ENCODE results near the gene ARID1B.

DNA sequence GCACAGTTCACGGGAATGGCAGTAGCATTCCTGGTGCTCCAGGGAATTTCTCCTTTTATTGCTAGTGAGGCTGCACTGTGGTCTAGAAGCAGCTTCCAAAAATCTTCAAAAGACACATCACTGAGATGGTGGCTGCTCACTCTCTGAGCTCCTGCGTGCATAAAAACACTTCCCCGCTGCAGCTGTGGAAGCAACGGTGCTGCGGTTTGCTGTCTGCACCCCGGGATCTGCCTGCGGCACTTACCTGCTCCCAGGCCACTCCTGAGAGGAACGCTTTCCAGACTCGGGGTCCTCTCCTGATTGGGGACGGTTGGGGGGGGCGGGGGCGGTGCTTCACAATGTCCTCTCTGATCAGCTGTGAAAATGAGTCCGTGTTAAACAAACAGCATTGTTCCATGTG, 468.3 kb downstream of the ARID1B start:
- TF ChIP-seq, protein P1, sequence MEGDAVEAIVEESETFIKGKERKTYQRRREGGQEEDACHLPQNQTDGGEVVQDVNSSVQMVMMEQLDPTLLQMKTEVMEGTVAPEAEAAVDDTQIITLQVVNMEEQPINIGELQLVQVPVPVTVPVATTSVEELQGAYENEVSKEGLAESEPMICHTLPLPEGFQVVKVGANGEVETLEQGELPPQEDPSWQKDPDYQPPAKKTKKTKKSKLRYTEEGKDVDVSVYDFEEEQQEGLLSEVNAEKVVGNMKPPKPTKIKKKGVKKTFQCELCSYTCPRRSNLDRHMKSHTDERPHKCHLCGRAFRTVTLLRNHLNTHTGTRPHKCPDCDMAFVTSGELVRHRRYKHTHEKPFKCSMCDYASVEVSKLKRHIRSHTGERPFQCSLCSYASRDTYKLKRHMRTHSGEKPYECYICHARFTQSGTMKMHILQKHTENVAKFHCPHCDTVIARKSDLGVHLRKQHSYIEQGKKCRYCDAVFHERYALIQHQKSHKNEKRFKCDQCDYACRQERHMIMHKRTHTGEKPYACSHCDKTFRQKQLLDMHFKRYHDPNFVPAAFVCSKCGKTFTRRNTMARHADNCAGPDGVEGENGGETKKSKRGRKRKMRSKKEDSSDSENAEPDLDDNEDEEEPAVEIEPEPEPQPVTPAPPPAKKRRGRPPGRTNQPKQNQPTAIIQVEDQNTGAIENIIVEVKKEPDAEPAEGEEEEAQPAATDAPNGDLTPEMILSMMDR (IDR thresholded peaks at IDR 0.05; ENCODE audit: borderline replicate concordance, extremely low read depth, low read length, poor library complexity, severe bottlenecking): no peak
- TF ChIP-seq EZH2 (IDR thresholded peaks at IDR 0.05; ENCODE audit: borderline replicate concordance, low read depth, low read length, severe bottlenecking): no peak

Measured in DND-41 (cell line).